ELF-1 (cell line): ENCODE results near the gene PCDHA7.
"Not testable (repeated sequence)": the region's sequence is repeated elsewhere in the genome, so short reads cannot be mapped to it uniquely, and the experiment has no call there.

ENCODE experiments used
- DNase-seq: peaks from one replicate; pipeline ENCODE4 v3.0.0-alpha.2; 2016; ENCODE audit warnings: low read depth, low spot score

Gene PCDHA7

GRCh38 chr5:140862441-140863295, 28.6 kb downstream of the PCDHA7 start:
- no peak for DNase-seq

- peak; percentile 61 for DNase-seq
Observed at GRCh38 chr5:140868721-140869554, 34.9 kb downstream of the PCDHA7 start, which contains the start of gene PCDHA11. TSS of gene PCDHA11 (plus strand) at chr5:140868957. CDS start at chr5:140869104, 147 bp downstream.

- DNase-seq, result no peak
Observed at GRCh38 chr5:140869555-140869886, 35.5 kb downstream of the PCDHA7 start.

- DNase-seq, result no peak
Observed at GRCh38 chr5:140870221-140871201, 36.4 kb downstream of the PCDHA7 start.

- peak; percentile 49 for DNase-seq
Observed at GRCh38 chr5:140875085-140876065, 41.3 kb downstream of the PCDHA7 start, which contains the start of gene PCDHA12. TSS of gene PCDHA12 (plus strand) at chr5:140875308. CDS start at chr5:140875473, 165 bp downstream.

GRCh38 chr5:140876541-140877261, 42.6 kb downstream of the PCDHA7 start:
- not testable (repeated sequence) for DNase-seq

GRCh38 chr5:140877262-140877581, 43.2 kb downstream of the PCDHA7 start:
- no peak for DNase-seq

GRCh38 chr5:140881889-140882590, 48.0 kb downstream of the PCDHA7 start, which contains the start of gene PCDHA13:
TSS of gene PCDHA13 (plus strand) at chr5:140882124. CDS start at chr5:140882269, 145 bp downstream.
- peak; percentile 29 for DNase-seq

GRCh38 chr5:140882591-140882899, 48.5 kb downstream of the PCDHA7 start:
- DNase-seq, result peak; percentile 53

- DNase-seq, result no peak
Observed at GRCh38 chr5:140883373-140883772, 49.3 kb downstream of the PCDHA7 start.

GRCh38 chr5:140883927-140884697, 50.0 kb downstream of the PCDHA7 start:
- no peak for DNase-seq
